IMR-90 (cell line): ENCODE measurements around the gene MOCS1. TPM values are rescaled to one million over a fixed set of nuclear protein-coding genes. Genes with fewer than 3 reads are reported as not detected.

Experiments used
- ATAC-seq: fragments of 200-7000 bp; cut with Tn5 transposase; 2 replicates; pipeline ENCODE4 v1.9.1; 2020; ENCODE audit warnings: low read depth, mild to moderate bottlenecking, moderate library complexity
- BruUV-seq: library from RNA; stranded (reverse); fragments of 400-500 nt; replicated peaks from 2 replicates; lab custom pipeline; 2021; lab: Mats Ljungman, UMichigan
- CTCF ChIA-PET: fragments of 300-600 bp; formaldehyde crosslinking; extraction: SDS; loops from one replicate; lab custom pipeline; 2021; ENCODE audit warnings: antibody characterized with exemption; lab: Yijun Ruan, JAX
- POLR2A ChIA-PET: fragments of 300-600 bp; sonication (Branson Sonifier 250); formaldehyde crosslinking; loops from one replicate; lab custom pipeline; 2022; ENCODE audit warnings: antibody characterized with exemption; ENCODE audit not compliant: unreplicated experiment; lab: Charles Lee
- DNase-seq: peaks from one replicate; pipeline ENCODE4 v3.0.0; 2013
- H2AFZ ChIP-seq: replicated peaks from 2 replicates; pipeline ENCODE3; 2013; ENCODE audit warnings: low read length, mild to moderate bottlenecking; ENCODE audit not compliant: poor library complexity
- H2AK5ac ChIP-seq: 2 replicates; pipeline ENCODE4 v1.6.1; 2013; ENCODE audit warnings: low read depth, low read length, inconsistent platforms
- H2AK9ac ChIP-seq: replicated peaks from 2 replicates; pipeline ENCODE3; 2013; ENCODE audit warnings: mild to moderate bottlenecking, low read depth, low read length, moderate library complexity; ENCODE audit not compliant: poor library complexity
- H2BK120ac ChIP-seq: 2 replicates; pipeline ENCODE4 v1.6.1; 2013; ENCODE audit warnings: low read depth, low read length, inconsistent platforms
- H2BK15ac ChIP-seq: 3 replicates; pipeline ENCODE4 v1.6.1; 2013; ENCODE audit warnings: low read depth, low read length, inconsistent platforms
- H2BK20ac ChIP-seq: 2 replicates; pipeline ENCODE4 v1.6.1; 2013; ENCODE audit warnings: low read depth, mild to moderate bottlenecking, inconsistent platforms, low read length, moderate library complexity
- H2BK5ac ChIP-seq: 2 replicates; pipeline ENCODE4 v1.6.1; 2013; ENCODE audit warnings: mild to moderate bottlenecking, low read depth, low read length, inconsistent platforms; ENCODE audit not compliant: poor library complexity, severe bottlenecking
- H3K14ac ChIP-seq: replicated peaks from 2 replicates; pipeline ENCODE4 v1.6.1; 2013; ENCODE audit warnings: low read depth, low read length, inconsistent platforms
- H3K18ac ChIP-seq: 2 replicates; pipeline ENCODE4 v1.6.1; 2013; ENCODE audit warnings: low read depth, low read length, control low read depth
- H3K23ac ChIP-seq: 2 replicates; pipeline ENCODE4 v1.6.1; 2013; ENCODE audit warnings: low read depth, low read length, inconsistent platforms
- H3K27ac ChIP-seq: 2 replicates; pipeline ENCODE4 v1.5.1; 2013; ENCODE audit warnings: mild to moderate bottlenecking, control low read depth, low read length; ENCODE audit not compliant: insufficient read depth
- H3K27me3 ChIP-seq: 2 replicates; pipeline ENCODE4 v1.6.1; 2013; ENCODE audit warnings: low read length; ENCODE audit not compliant: control insufficient read depth, insufficient read depth
- H3K36me3 ChIP-seq: 2 replicates; pipeline ENCODE4 v1.6.1; 2013; ENCODE audit warnings: low read length, mixed read lengths; ENCODE audit not compliant: control insufficient read depth, insufficient read depth
- H3K4ac ChIP-seq: 2 replicates; pipeline ENCODE4 v1.6.1; 2013; ENCODE audit warnings: low read depth, low read length, inconsistent platforms
- H3K4me1 ChIP-seq: 2 replicates; pipeline ENCODE4 v1.6.1; 2013; ENCODE audit warnings: low read length, mixed read lengths; ENCODE audit not compliant: control insufficient read depth, insufficient read depth
- H3K4me2 ChIP-seq: 2 replicates; pipeline ENCODE4 v1.6.1; 2013; ENCODE audit warnings: low read depth, mild to moderate bottlenecking, control low read depth, low read length, moderate library complexity
- H3K4me3 ChIP-seq: 2 replicates; pipeline ENCODE4 v1.5.1; 2013; ENCODE audit warnings: low read depth, mild to moderate bottlenecking, control low read depth, low read length, moderate library complexity; ENCODE audit not compliant: insufficient read depth
- H3K56ac ChIP-seq: 2 replicates; pipeline ENCODE4 v1.6.1; 2013; ENCODE audit warnings: low read length, inconsistent platforms; ENCODE audit not compliant: insufficient read depth; ENCODE audit errors: extremely low read depth
- H3K79me1 ChIP-seq, 2 experiments: 2 replicates each; pipeline ENCODE4 v1.6.1; 2013; ENCODE audit warnings: low read length in 2 of 2, inconsistent platforms in 1 of 2, low read depth in 1 of 2
- H3K9ac ChIP-seq: 2 replicates; pipeline ENCODE4 v1.6.1; 2013; ENCODE audit warnings: low read depth, low read length, control low read depth
- H3K9me1 ChIP-seq: 2 replicates; pipeline ENCODE4 v1.6.1; 2013; ENCODE audit warnings: low read length, inconsistent platforms; ENCODE audit not compliant: insufficient read depth
- H3K9me3 ChIP-seq: 2 replicates; pipeline ENCODE4 v1.6.1; 2013; ENCODE audit warnings: low read length; ENCODE audit not compliant: control insufficient read depth, insufficient read depth
- H4K20me1 ChIP-seq: 2 replicates; pipeline ENCODE4 v1.6.1; 2013; ENCODE audit warnings: low read length, inconsistent platforms; ENCODE audit not compliant: insufficient read depth
- H4K5ac ChIP-seq: 2 replicates; pipeline ENCODE4 v1.6.1; 2013; ENCODE audit warnings: mild to moderate bottlenecking, low read depth, low read length, control low read depth
- H4K8ac ChIP-seq, 2 experiments: 2 replicates each; pipeline ENCODE4 v1.6.1; 2013; ENCODE audit warnings: low read depth in 2 of 2, low read length in 2 of 2, control low read depth in 1 of 2, inconsistent platforms in 1 of 2
- H4K91ac ChIP-seq: 2 replicates; pipeline ENCODE4 v1.6.1; 2013; ENCODE audit warnings: low read depth, low read length, inconsistent platforms; ENCODE audit not compliant: insufficient read depth
- CEBPB ChIP-seq: IDR thresholded peaks from 2 replicates; pipeline ENCODE4 v1.6.1; 2012; ENCODE audit warnings: low read depth, low read length, improper control_type of control experiment
- CTCF ChIP-seq: conservative IDR thresholded peaks from 2 replicates; pipeline ENCODE4 v1.5.1; 2012; ENCODE audit warnings: mild to moderate bottlenecking, low read depth, low read length, improper control_type of control experiment
- NFE2L2 ChIP-seq: fragments of 150-350 bp; IDR thresholded peaks from 2 replicates; pipeline ENCODE4 v1.6.1; 2016; ENCODE audit warnings: low read depth, mild to moderate bottlenecking, low read length
- RAD21 ChIP-seq: IDR thresholded peaks from 2 replicates; pipeline ENCODE4 v1.6.1; 2012; ENCODE audit warnings: low read length, improper control_type of control experiment
- RFX5 ChIP-seq: IDR thresholded peaks from 2 replicates; pipeline ENCODE4 v1.8.0; 2012; ENCODE audit warnings: low read depth, mild to moderate bottlenecking, low read length, moderate library complexity
- SMC3 ChIP-seq: fragments of 150-350 bp; IDR thresholded peaks from 2 replicates; pipeline ENCODE4 v1.6.1; 2016; ENCODE audit warnings: low read depth, mild to moderate bottlenecking, antibody characterized with exemption, low read length, moderate library complexity
- USF2 ChIP-seq: fragments of 150-350 bp; IDR thresholded peaks from 2 replicates; pipeline ENCODE4 v1.6.1; 2017; ENCODE audit warnings: mild to moderate bottlenecking, antibody characterized with exemption, low read length, low read depth
- WGBS, 2 experiments: methylation state at CpG; one replicate each; pipeline versions ENCODE4 v1.1.5 to v1.1.7; 2013; ENCODE audit warnings: missing lambda C conversion rate in 2 of 2; ENCODE audit not compliant: insufficient read length in 1 of 2; ENCODE audit errors: extremely low coverage in 2 of 2; 5-methylcytosine and 5-hydroxymethylcytosine counted together
- dilution Hi-C: fragments of 300-500 bp; cut with HindIII; formaldehyde crosslinking; loops from one replicate; pipeline ENCODE4 v1.14.3; 2018; ENCODE audit warnings: low sequenced_read_pairs; ENCODE audit not compliant: unreplicated experiment
- in situ Hi-C: fragments of 300-500 bp; cut with MboI; formaldehyde crosslinking; loops from 3 replicates; pipeline ENCODE4 v1.14.3; 2019; ENCODE audit warnings: low sequenced_read_pairs, inconsistent platforms, mixed read lengths
- intact Hi-C: fragments of 100-400 bp; cut with micrococcal nuclease; formaldehyde crosslinking; loops from 2 replicates; pipeline ENCODE4 v1.10.0; 2022
- polyA plus RNA-seq, 3 experiments: library from polyadenylated mRNA; depleted of rRNA; stranded (reverse); fragments of >200 nt; gene quantifications; 2 replicates each; pipeline ENCODE4 v1.2.3, GENCODE V29; 2012; ENCODE audit warnings: low replicate concordance in 1 of 3
- total RNA-seq: library from RNA; depleted of rRNA; stranded (reverse); fragments of >200 nt; gene quantifications from 2 replicates; pipeline ENCODE4 v1.2.3, GENCODE V29; 2012

Gene MOCS1
- total and polyA plus RNA-seq, 2 of the 4 experiments (the other 2 are of a cell fraction) = 5.5 to 9.5 TPM

- Histone ChIP-seq H4K8ac (no peak overlapping the region), H3K9me1 (peaks cover 6% of the 10 kb centered on the region; the same call in 1 of the 2 replicates), H4K20me1 (no peaks in the 10 kb centered on the region), H2BK120ac (no peak overlapping the region), H3K18ac (no peak overlapping the region), H3K23ac (no peak overlapping the region), H3K9me3 (no peaks in the 10 kb centered on the region), H2AFZ (no peak overlapping the region), H3K36me3 (peaks cover 37% of the 10 kb centered on the region), H3K27ac (no peak overlapping the region), H3K27me3 (no peaks in the 10 kb centered on the region), H2BK5ac (no peak overlapping the region), H2BK20ac (no peak overlapping the region), H3K4me3 (no peak overlapping the region), H3K4me2 (no peak overlapping the region), H4K91ac (no peak overlapping the region), H3K56ac (no peak overlapping the region), H3K4ac (no peak overlapping the region), H3K14ac (no peak overlapping the region), H3K9ac (no peak overlapping the region), H2AK9ac (peak overlapping the region; percentile 5), H3K79me1 (peaks cover 0 to 3% of the 10 kb centered on the region in 2 experiments; a peak in 1 of 4 replicates), H2BK15ac (no peak overlapping the region), H3K4me1 (no peaks in the 10 kb centered on the region), H2AK5ac (no peak overlapping the region), H4K5ac (no peak overlapping the region)
- no CpG with 5 or more reads among the region's 4 CpGs for WGBS, 2 experiments
- DNase-seq (no peak), ATAC-seq (no peak)
- in situ Hi-C loops = no loop called here
- BruUV-seq = no TSS peak
- dilution Hi-C loops = no loop called here
- CTCF ChIA-PET = no interaction called here
- intact Hi-C loops = no loop called here
- POLR2A ChIA-PET = no interaction called here
- TF ChIP-seq NFE2L2 (no peak), USF2 (no peak), CTCF (no peak), RAD21 (no peak), SMC3 (no peak), CEBPB (no peak), RFX5 (no peak)
These were observed 21.8 kb downstream of the MOCS1 start for GRCh38 chr6:39912446-39912845.
